ENCODE results near the gene GTF3C1.

The GTF3C1 gene

DNA sequence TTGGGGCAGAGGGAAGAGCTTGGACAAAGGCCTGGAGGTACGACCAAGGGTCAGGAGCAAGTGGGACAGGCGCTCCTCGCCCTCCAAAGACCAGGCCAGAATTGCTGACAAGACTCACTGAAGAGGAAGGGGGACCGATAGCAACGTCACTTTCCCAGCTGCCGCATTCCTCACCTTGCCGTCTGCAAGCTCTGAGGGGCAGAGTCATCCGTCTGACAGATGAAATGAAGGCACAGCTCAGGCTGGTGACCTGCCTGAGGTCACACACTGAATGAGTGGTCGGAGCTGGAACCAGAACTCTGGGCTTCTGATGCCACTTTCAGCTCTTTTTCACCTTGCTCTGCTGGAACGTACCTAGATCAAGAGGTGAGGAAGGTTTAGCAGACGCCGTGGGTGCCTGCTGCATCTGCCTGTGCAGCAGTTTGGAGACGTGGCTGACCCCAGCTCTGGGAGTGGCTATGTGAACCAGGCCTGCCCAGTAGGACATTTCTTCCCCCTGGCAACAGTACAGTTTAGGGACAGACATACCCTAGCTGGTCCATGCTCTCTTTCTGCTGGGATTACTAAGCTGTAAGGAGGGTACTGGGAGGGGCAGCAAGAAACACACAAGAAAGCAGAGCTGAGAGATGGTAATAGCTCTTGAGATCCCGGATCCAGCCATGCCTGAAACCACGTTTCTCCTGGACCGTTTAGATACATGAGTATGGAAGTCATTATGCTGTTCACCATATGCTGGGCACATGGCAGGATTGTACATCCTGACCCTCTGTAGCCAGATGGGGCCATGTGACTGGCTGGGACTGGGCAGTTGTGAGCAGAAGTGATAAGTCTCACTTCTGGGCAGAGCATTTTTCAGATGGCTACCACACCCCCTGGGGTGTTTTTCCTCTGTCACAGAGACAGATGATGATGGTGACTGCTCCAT, 96.9 kb downstream of the GTF3C1 start:
- no peaks in the 10 kb centered on the region for H3K27me3 ChIP-seq (ENCODE audit: low read depth, low read length)
- no peak overlapping the region for H3K4me2 ChIP-seq (ENCODE audit: low read length)
- TF ChIP-seq EZH2phosphoT487 (IDR thresholded peaks at IDR 0.05; ENCODE audit: low read depth) = no peak
- TF ChIP-seq, protein P1, sequence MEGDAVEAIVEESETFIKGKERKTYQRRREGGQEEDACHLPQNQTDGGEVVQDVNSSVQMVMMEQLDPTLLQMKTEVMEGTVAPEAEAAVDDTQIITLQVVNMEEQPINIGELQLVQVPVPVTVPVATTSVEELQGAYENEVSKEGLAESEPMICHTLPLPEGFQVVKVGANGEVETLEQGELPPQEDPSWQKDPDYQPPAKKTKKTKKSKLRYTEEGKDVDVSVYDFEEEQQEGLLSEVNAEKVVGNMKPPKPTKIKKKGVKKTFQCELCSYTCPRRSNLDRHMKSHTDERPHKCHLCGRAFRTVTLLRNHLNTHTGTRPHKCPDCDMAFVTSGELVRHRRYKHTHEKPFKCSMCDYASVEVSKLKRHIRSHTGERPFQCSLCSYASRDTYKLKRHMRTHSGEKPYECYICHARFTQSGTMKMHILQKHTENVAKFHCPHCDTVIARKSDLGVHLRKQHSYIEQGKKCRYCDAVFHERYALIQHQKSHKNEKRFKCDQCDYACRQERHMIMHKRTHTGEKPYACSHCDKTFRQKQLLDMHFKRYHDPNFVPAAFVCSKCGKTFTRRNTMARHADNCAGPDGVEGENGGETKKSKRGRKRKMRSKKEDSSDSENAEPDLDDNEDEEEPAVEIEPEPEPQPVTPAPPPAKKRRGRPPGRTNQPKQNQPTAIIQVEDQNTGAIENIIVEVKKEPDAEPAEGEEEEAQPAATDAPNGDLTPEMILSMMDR (IDR thresholded peaks at IDR 0.05; ENCODE audit: low read depth, low read length) = no peak
- H3K79me2 ChIP-seq (ENCODE audit: low read length) = 0 out of 2 replicates have a peak, but pooled peaks cover 4% of the 10 kb centered on the region
- H3K27ac ChIP-seq (ENCODE audit: low read length) = peak overlapping the region; percentile 68
- H3K9me3 ChIP-seq (ENCODE audit: insufficient read depth, low read length) = peaks cover 4% of the 10 kb centered on the region; the same call in 1 of the 2 replicates
- no peaks in the 10 kb centered on the region for H4K20me1 ChIP-seq (ENCODE audit: insufficient read depth, low read length)
- peaks cover 79% of the 10 kb centered on the region for H3K4me1 ChIP-seq (ENCODE audit: low read length)
- H3K4me3 ChIP-seq (ENCODE audit: low read length) = no peak overlapping the region
- no peak overlapping the region for H2AFZ ChIP-seq (ENCODE audit: low read depth, low read length)
- peaks cover 53% of the 10 kb centered on the region for H3K36me3 ChIP-seq (replicated peaks; ENCODE audit: low read depth, low read length)
- H3K9ac ChIP-seq (ENCODE audit: low read length) = no peak overlapping the region

DNA sequence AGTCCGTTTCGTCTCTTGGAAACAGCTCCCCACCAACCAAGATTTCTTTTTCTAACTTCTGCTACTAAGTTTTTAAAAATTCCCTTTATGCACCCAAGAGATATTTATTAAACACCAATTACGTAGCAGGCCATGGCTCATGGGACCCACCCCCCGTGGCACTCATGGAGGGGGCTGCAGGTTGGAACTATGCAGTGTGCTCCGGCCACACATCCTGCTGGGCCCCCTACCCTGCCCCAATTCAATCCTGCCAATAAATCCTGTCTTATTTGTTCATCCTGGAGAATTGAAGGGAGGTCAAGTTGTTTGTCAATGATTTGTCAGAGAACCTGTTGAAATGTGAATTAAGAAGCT, 99.5 kb downstream of the GTF3C1 start:
- H3K4me2 ChIP-seq (ENCODE audit: low read length) = peak overlapping the region; percentile 50
- H3K27me3 ChIP-seq (ENCODE audit: low read depth, low read length) = no peaks in the 10 kb centered on the region
- H3K79me2 ChIP-seq (ENCODE audit: low read length) = peaks cover 4% of the 10 kb centered on the region; the same call in 1 of the 2 replicates
- TF ChIP-seq, protein P1 (IDR thresholded peaks at IDR 0.05; ENCODE audit: low read depth, low read length) = no peak
- TF ChIP-seq EZH2phosphoT487 (IDR thresholded peaks at IDR 0.05; ENCODE audit: low read depth) = no peak
- peaks cover 4% of the 10 kb centered on the region; the same call in 1 of the 2 replicates for H3K9me3 ChIP-seq (ENCODE audit: insufficient read depth, low read length)
- H3K27ac ChIP-seq (ENCODE audit: low read length) = peak overlapping the region; percentile 96
- no peak overlapping the region for H2AFZ ChIP-seq (ENCODE audit: low read depth, low read length)
- peaks cover 80% of the 10 kb centered on the region for H3K36me3 ChIP-seq (replicated peaks; ENCODE audit: low read depth, low read length)
- peaks cover 12% of the 10 kb centered on the region; the same call in 1 of the 2 replicates for H4K20me1 ChIP-seq (ENCODE audit: insufficient read depth, low read length)
- H3K4me1 ChIP-seq (ENCODE audit: low read length) = peaks cover 90% of the 10 kb centered on the region
- peak overlapping the region; percentile 64 for H3K9ac ChIP-seq (ENCODE audit: low read length)
- H3K4me3 ChIP-seq (ENCODE audit: low read length) = peak overlapping the region; percentile 19; the same call in 1 of the 2 replicates

DNA sequence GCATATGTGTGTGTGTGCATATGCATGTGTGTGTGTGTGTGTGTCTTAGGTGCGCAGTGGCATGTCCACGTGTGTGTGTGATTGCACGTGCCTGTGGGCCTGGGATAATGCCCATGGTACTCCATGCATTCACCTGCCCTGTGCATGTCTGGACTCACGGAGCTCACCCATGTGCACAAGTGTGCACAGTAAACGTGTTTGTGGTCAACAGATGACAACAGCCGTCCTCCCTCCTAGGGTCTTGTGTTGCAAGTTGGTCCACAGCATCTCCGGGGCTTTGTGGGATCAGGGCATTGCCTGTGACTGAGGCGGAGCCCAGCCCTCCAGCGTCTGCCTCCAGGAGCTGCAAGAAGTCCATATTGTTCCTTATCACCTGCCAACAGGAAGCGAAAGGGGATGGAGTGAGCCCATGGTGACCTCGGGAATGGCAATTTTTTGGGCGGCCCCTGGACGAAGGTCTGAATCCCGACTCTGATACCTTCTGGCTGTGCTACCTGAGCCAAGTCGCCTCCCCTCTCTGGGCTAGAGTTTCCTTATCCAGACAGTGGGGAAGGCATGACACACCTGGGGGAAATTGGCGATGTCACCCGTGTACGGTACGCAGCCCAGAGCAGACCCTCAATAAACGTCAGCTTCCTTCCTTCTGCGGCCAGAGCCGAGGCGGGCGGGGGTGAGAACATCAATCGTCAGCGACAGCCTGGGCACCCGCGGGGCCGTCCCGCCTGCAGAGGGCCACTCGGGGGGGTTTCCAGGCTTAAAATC, 100.1 kb downstream of the GTF3C1 start:
- peak overlapping the region; percentile 58 for H3K4me2 ChIP-seq (ENCODE audit: low read length)
- H3K27me3 ChIP-seq (ENCODE audit: low read depth, low read length) = no peaks in the 10 kb centered on the region
- H3K9me3 ChIP-seq (ENCODE audit: insufficient read depth, low read length) = peaks cover 4% of the 10 kb centered on the region; the same call in 1 of the 2 replicates
- peak overlapping the region; percentile 96 for H3K27ac ChIP-seq (ENCODE audit: low read length)
- H3K4me3 ChIP-seq (ENCODE audit: low read length) = peak overlapping the region; percentile 24; the same call in 1 of the 2 replicates
- H4K20me1 ChIP-seq (ENCODE audit: insufficient read depth, low read length) = peaks cover 16% of the 10 kb centered on the region; the same call in 1 of the 2 replicates
- peaks cover 5% of the 10 kb centered on the region; the same call in 1 of the 2 replicates for H3K79me2 ChIP-seq (ENCODE audit: low read length)
- no peak overlapping the region for H2AFZ ChIP-seq (ENCODE audit: low read depth, low read length)
- peak overlapping the region; percentile 46; the same call in 1 of the 2 replicates for H3K9ac ChIP-seq (ENCODE audit: low read length)
- H3K36me3 ChIP-seq (replicated peaks; ENCODE audit: low read depth, low read length) = peaks cover 85% of the 10 kb centered on the region
- H3K4me1 ChIP-seq (ENCODE audit: low read length) = peaks cover 88% of the 10 kb centered on the region
- TF ChIP-seq, protein P1 (IDR thresholded peaks at IDR 0.05; ENCODE audit: low read depth, low read length) = no peak
- no peak for TF ChIP-seq EZH2phosphoT487 (IDR thresholded peaks at IDR 0.05; ENCODE audit: low read depth)

All from OCI-LY3 (cell line).